Effector CD4-positive, alpha-beta T cell (primary cell): ENCODE results near the gene LOXL1.

ENCODE experiments used
- DNase-seq: peaks from one replicate; pipeline ENCODE4 v3.0.0-alpha.2; 2020

LOXL1 gene

GRCh38 chr15:73994912-73995622 lies 68.8 kb downstream of the LOXL1 start:
- DNase-seq, result no peak

- no peak for DNase-seq
Observed at GRCh38 chr15:73996267-73996666, 70.0 kb downstream of the LOXL1 start.

- DNase-seq, result no peak
Observed at GRCh38 chr15:73996939-73997338, 70.7 kb downstream of the LOXL1 start.

GRCh38 chr15:73997986-73998385 lies 71.7 kb downstream of the LOXL1 start:
- DNase-seq, result no peak
